Activated CD8-positive, alpha-beta memory T cell treated with anti-CD3 and anti-CD28 coated beads, Interleukin-2, amount 50 U/mL, for 1 hour (primary cell): ENCODE data around the gene CAMSAP3.
A peak's percentile ranks its signal among the peaks of the same experiment; 100 is the strongest.
"Not testable (repeated sequence)": the region's sequence is repeated elsewhere in the genome, so short reads cannot be mapped to it uniquely, and the experiment has no call there.

Experiments used
- DNase-seq: peaks from one replicate; pipeline ENCODE4 v3.0.0-alpha.2; 2020; ENCODE audit errors: extremely low read depth

The CAMSAP3 gene

DNA sequence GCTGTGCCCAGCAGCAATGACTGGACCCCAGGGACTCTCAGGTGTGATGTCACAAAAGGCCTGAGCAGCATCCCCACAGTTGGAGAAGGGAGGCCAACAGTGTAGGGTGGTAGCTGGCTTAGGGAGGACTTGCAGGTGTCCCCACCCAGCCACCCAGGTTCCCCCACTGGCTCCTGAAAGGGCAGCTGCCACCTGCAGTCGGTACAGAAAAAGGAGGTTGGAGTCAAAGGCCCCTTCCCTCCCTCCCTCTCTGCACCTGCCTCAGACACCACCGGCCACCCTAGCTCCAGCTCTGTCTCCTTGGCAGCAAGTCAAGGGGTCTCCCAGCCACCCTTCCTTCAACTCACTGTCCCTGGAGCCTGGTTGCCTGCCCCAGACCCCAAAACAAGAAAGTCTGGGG lies 38.0 kb downstream of the CAMSAP3 start, which contains the start of gene PCP2:
PCP2 (minus strand) TSS at position 22 of the 400 bp plus-strand sequence. CDS start 262 bp downstream, outside the sequence.
- no peak for DNase-seq

DNA sequence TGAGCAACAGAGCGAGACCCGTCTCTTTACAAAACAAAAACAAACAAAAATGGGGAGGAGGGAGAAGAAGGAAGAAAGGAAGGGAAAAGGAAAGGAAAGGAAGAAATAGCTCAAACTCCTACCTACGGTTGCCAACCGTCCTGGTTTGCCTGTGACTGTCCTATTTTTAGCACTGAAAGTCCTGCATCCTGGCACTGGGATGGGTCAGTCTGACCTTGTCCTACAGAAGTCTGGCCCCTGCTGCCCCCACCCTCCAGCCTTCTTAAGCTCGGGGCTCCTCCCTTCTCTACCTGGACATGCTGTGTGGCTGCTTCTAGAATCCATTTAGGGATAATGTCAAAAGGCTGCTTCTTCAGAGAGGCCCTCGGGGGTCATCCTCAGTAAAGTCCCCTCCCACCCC lies 40.0 kb downstream of the CAMSAP3 start:
- no peak for DNase-seq

DNA sequence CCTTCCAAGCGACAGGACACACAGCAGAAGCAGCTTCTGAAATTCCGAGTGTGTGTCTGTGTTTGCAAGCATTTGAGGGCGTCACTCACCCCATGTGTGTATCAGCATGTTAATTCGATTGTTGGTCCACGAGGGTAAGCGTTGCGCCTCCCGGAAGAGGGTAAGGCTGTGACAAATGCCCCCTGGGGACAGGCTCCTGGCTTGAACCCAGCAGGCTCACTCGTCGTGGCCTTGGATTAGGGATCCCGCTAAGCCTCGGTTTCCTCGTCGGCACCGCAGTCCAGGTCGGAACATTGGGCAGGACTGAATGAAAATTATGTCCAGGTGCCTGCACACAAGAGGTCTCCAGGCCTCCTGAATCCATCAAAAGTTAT lies 40.6 kb downstream of the CAMSAP3 start:
- DNase-seq, result no peak

DNA sequence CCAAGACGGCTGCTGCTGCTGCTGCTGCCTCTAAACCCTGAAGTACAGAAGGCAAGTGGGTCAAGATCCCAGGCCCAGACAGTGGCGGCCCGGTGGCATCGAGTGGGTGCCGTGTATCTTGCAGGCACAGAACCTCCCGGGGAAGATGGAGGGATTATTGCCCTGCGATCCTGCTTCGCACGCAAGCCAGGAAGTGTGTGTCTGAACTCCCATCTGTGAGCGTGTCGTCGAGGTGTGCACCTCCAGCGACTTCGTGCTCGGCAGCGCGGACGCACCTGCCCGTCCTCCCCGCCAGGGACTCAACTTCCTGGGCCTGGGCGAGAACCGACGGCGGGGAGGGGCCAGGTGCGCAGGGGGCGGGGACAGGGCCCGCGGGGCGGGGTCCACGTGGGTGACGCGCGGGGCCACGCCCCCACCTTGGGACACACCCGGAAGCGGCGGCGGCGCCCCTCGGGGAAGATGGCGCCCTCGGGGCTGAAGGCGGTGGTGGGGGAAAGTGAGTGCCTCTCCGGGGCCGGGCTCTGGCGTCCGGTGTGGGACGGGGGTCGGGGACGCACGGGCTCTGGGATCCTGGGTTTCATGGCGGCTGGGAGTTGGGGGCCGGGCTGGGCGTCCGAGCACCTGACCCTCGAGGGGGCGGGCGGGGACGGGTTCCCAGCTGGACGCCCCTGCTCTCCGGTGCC lies 41.2 kb downstream of the CAMSAP3 start, which contains the start of gene STXBP2:
STXBP2 (plus strand) TSS at position 420 of the 683 bp plus-strand sequence; CDS start at position 460, 40 bp downstream.
- DNase-seq, result peak; percentile 70

DNA sequence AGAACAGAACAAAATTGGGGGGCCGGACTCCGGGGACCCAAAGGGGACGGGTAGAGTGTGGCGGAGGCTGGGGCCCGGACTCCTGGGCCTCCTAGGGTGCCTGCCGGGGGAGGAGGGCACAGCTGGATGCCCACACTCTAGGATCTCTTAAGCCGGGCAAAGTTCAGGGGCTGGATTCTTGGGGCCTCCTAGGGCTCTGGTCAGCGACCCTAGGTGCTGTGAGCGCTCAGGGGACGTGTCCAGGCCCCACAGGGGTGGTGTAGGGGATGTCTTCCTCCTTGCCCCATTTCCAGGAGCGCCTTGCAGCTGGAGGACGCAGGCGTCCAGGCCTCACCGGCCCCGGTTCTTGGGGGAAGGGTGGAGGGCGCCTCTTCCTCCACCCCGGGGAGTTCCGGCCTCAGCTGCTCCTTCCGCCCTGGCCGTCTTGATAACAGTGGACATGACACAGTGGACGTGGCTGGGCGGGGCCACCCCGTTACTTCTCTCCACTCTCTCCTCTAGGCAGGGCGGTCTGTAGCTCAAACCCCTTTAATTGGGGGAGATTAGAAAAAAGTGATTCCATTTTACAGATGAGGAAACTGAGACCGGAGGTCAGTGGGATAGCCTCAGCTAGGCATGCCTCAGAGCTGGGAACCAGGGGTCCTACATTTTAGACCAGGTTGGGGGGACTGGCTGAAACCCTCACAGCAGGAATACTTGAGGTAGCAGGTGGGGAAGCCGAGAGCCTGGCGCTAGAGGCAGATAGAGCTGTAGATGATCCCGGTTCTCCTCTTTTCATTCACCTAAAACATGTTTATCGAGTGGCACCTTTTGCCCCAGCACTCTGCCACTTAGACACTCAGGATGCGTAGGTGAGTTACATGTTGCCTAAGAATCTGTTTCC lies 42.0 kb downstream of the CAMSAP3 start:
- DNase-seq, result no peak

DNA sequence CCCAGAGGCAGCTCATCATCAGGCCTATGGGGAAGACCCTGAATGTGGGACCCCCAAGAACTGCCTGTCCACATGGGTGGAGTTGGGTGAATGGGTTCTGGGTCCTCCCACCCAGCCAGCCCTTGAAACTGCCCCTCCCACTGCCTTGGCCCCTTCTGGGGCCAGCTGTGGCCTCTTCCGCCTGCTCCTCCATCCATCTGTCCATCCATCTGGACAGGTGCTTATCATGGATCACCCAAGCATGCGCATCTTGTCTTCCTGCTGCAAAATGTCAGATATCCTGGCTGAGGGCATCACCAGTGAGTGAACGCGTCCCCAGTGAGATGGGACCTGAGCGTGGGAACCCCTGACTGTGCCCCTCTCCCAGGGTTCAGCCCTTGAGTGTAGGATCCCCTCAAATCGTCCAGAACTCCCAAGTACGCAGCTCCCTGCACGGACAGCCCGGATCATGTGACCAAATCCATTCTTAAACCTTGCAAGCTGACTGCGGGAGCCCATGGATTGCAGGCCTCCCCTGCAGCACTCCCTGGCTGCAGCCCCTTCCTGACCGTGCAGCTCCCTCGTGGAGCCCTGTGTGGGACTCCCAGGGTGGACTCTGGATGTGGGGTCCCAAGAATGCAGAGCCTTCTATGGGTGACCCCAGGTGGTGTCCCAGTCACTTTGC lies 43.3 kb downstream of the CAMSAP3 start:
- no peak for DNase-seq

DNA sequence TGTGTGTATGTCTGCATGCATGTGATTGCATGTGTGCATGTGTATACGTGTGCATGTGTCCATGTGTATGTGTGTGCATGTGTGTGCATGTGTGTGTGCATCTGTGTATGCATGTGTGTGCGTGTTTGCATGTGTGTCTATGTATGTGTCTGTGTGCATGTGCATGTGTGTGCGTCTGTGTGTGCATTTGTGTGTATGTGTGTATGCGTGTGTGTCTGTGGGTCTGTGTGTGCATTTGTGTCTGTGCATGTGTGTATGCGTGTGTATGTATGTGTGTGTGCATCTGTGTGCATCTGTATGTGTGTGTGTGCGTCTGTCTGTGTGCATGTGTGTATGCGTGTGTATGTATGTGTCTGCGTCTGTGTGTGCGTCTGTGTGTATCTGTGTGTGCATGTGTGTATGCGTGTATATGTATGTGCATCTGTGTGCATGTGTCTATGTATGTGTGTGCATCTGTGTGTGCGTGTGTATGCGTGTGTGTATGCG lies 44.2 kb downstream of the CAMSAP3 start:
- DNase-seq, result no peak

DNA sequence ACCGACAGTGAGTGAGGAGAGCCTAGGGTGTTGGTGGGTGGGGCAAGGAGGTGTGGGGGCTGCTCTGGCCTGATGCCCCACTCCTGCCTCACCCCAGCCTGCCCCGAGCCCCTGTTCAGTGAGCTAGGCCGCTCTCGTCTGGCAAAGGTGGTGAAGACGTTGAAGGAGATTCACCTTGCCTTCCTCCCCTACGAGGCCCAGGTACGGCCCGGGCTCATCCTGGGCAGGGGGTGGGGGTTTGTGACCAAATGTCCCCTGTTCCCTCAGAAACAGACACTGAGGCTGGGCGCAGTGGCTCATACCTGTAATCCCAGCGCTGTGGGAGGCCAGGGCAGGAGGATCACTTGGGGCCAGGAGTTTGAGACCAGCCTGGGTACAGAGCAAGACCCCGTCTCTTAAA lies 45.1 kb downstream of the CAMSAP3 start:
- DNase-seq, result no peak

DNA sequence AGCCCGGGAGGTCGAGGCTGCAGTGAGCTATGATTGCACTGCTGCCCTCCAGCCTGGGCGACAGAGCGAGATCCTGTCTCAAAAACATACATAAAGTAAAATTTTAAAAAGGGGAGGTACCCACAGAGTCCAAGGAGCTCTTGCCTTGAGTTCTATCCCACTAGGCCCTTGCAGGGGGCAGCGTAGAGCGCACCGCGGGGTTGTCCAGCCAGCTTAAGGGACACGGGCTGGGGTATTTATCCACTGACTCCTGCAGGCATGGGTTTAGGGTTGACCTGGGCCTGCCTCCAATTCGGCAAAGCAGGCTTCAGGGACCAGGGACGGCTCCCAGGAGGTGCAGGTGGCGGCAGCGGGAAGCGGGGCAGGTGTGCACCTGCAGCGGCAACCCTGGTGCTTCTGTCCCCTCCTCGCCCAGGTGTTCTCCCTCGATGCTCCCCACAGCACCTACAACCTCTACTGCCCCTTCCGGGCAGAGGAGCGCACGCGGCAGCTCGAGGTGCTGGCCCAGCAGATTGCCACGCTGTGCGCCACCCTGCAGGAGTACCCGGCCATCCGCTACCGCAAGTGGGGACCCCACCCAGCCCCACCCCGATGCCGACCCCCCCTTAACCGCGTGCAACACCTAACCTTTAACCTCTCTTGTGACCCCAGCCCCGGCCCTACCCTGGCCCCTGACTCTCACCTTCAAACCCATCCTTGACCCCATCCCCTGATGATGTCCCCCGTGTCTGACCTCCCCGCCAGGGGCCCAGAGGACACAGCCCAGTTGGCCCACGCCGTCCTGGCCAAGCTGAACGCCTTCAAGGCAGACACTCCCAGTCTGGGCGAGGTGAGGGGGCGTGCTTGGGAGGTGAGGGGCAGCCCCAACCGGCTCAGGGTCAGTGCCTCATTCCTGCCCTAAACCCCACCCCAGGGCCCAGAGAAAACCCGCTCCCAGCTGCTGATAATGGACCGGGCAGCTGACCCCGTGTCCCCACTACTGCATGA lies 45.9 kb downstream of the CAMSAP3 start:
- no peak for DNase-seq

DNA sequence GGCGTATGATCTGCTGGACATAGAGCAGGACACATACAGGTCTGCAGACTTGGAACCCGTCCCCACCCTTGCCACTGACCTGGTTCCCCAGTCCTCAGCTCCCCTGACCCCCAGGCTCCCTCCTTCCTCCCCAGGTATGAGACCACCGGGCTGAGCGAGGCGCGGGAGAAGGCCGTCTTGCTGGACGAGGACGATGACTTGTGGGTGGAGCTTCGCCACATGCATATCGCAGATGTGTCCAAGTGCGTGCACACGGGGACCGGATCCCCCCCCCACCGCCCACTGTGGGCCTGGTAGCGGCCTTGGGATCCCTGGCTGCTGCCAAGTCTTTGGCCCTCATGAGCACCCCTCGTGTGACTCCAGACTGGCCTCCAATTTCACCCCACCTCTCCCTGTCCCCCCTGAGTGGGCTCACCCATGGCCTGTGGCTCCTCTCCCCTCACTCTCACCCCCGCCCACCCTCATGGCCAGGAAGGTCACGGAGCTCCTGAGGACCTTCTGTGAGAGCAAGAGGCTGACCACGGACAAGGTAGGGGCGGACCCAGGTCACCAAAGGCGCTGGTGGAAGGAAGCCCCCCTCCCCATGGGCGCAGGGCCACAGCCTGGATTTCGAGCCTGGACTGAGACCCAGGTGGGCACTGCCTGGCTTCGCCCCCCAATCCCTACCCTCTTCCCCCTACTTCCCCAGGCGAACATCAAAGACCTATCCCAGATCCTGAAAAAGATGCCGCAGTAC lies 46.8 kb downstream of the CAMSAP3 start:
- no peak for DNase-seq

DNA sequence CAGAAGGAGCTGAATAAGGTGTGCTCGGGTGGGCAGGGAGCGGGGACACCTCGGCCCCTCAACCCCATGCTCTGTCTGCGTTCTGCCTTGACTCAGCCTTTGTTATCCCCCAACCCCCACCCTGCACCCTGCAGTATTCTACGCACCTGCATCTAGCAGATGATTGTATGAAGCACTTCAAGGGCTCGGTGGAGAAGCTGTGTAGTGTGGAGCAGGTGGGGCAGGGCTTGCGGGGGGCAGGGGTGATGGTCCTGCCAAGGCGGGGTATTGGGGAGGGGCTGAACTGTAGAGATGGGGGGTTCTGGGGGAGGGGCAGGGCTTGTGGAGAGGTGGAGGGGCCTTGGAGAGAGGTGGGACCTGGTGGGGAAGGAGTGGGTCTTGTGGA lies 47.4 kb downstream of the CAMSAP3 start:
- no peak for DNase-seq

DNA sequence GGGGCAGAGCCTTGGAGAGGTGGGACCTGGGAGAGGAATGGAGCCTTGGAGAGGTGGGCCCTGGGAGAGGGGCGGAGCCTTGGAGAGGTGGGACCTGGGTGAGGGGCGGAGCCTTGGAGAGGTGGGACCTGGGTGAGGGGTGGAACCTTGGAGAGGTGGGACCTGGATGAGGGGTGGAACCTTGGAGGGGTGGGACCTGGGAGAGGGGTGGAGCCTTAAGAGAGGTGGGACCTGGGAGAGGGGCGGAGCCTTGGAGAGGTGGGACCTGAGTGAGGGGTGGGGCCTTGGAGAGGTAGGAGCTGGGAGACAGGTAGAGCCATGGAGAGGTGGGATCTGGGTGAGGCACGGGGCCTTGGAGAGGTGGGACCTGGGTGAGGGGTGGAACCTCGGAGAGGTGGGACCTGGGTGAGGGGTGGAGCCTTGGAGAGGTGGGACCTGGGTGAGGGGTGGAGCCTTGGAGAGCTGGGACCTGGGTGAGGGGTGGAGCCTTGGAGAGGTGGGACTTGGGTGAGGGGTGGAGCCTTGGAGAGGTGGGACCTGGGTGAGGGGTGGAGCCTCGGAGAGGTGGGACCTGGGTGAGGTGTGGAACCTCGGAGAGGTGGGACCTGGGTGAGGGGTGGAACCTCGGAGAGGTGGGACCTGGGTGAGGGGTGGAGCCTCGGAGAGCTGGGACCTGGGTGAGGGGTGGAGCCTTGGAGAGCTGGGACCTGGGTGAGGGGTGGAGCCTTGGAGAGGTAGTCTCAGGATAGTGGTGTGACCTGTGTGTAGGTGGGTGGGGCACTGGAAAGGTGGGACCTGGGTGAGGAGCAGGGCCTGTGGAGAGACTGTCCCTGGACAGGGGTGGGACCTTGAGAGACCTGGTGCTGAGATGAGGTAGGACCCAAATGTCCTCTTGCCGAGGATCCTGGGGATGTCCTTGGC lies 48.2 kb downstream of the CAMSAP3 start:
- DNase-seq, result not testable (repeated sequence)

DNA sequence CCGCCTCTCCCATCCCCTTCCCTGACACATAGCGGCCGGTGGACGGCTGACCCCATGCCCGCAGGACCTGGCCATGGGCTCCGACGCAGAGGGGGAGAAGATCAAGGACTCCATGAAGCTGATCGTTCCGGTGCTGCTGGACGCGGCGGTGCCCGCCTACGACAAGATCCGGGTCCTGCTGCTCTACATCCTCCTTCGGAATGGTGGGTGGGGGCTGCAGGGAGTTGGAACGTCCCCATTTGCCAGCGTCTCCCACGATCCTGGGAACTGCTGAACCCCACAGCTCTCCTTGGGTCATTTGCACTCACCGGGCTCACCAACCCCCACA lies 48.9 kb downstream of the CAMSAP3 start:
- DNase-seq, result no peak

DNA sequence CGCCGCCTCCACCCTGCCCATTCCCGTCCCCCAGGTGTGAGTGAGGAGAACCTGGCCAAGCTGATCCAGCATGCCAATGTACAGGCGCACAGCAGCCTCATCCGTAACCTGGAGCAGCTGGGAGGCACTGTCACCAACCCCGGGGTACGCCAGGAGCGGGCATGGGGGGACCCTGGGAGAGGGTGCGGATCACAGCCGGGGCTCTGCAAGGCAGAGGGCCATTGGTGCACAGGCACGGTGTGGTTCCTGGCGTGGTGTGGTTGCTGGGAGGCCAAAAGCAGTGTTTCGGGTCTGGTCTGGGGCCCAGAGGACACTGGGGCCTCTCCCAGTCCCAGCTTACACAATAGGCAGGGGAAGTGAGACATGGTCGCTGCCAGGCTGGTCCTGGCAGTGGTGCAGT lies 49.5 kb downstream of the CAMSAP3 start:
- DNase-seq, result no peak

DNA sequence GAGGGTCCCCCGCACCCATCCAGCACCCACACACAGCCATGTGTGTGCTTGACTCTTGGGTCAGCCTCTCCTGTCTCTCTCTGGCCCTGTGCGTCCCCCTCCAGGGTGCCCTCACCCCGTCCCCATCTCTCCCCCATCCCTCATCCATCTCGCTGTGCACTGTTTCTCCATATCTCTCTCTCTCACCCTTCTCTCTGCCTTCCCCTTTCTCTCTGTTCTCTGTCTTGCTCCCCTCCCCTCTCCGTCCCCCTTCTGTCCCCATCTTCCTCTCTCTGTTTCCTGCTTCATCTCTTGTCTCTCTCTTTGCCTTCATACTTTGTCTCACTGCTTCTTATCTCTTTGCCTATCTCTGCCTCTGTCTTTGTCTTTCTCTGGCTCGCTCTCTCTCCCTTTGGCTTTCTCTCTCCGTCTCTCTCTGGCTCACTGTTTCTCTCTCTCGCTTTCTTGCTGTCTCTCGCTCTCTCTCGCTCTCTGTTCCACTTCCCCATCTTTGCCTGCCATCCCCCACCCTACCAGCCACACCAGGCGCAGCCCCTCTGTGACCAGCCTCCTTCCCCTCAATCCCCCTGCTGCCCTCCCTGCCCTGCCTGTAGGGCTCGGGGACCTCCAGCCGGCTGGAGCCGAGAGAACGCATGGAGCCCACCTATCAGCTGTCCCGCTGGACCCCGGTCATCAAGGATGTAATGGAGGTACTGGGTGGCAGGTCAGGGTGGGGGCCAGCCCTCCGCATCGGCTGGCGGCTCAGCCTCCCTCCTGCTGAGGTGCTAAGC lies 50.2 kb downstream of the CAMSAP3 start:
- no peak for DNase-seq

DNA sequence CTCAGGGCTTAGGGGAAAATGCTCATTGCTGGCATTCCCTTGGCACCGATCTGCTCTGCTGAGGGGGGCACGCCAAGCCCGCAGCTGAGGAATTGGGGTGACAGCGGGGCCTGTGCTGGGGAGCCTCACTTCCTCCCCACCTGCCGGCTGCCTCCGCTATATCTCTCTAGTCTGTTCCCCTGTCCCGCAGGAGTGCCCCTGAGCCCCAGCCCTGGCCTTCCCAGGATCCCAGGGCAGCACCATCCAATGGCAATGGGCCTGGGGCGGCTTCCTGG lies 50.7 kb downstream of the CAMSAP3 start:
- DNase-seq, result no peak

DNA sequence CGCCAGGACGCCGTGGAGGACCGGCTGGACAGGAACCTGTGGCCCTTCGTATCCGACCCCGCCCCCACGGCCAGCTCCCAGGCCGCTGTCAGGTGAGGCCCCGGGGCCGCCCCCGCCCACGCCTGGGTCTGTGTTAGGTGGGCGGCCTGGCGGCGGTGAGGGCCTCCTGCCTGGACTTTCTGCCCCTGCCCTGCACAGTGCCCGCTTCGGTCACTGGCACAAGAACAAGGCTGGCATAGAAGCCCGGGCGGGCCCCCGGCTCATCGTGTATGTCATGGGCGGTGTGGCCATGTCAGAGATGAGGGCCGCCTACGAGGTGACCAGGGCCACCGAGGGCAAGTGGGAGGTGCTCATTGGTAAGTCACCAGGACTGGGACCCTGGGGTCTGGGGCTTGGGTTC lies 51.5 kb downstream of the CAMSAP3 start:
- no peak for DNase-seq

DNA sequence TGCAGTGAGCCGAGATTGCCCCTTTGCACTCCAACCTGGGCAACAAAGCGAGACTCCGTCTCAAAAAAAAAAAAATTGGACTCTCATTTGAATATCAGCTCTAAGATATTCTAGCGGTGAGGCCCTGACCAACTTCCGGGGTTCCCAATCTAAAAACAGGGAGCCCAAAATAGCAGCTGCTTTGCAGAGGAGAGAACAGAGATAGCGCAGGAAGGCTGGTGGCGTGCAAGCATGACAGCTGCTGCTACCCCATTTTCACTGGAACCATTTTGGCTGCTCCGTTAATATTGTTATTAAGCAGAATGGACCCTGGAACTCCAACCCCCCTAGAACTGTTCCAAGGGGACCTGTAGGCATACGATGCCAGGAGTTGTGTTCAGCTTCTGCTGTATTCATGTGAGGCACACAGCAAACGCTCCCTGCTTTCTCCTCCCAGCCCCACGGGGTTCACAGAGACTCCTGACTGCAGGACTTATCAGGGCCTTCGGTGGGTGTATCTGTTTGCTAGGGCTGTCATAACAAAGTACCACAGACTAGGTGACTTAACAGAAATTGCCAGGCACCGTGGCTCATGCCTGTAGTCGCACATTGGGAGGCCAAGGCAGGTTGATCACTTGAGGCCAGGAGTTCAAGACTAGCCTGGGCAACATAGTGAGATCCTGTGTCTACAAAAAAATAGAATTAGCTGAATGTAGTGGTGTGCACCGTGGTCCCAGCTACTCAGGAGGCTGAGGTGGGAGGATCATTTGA lies 52.8 kb downstream of the CAMSAP3 start:
- DNase-seq, result no peak
